Neural cell (in vitro differentiated cells): ENCODE data around the gene ELP4. TPM values are rescaled to one million over a fixed set of nuclear protein-coding genes. Genes with fewer than 3 reads are reported as not detected.

Experiments used
- H2AFZ ChIP-seq: fragments of 200-600, 300-800 bp; sonication (generic), shearing (Covaris generic); 2 replicates; pipeline ENCODE4 v1.6.0; 2014; ENCODE audit warnings: low read depth, mild to moderate bottlenecking, antibody characterized with exemption, low read length, moderate library complexity
- H3F3A ChIP-seq: fragments of 200-600 bp; shearing (Covaris generic); 2 replicates; pipeline ENCODE4 v1.6.1; 2016; ENCODE audit warnings: mild to moderate bottlenecking, moderate library complexity, mixed read lengths, antibody characterized with exemption, low read length; ENCODE audit not compliant: insufficient read depth, poor library complexity, severe bottlenecking
- H3K27ac ChIP-seq: fragments of 200-600, 300-800 bp; sonication (generic), shearing (Covaris generic); 2 replicates; pipeline ENCODE4 v1.5.1; 2014; ENCODE audit warnings: mild to moderate bottlenecking, low read length, moderate library complexity
- H3K27me3 ChIP-seq: fragments of 300-800, 200-600 bp; sonication (generic), shearing (Covaris generic); 2 replicates; pipeline ENCODE4 v1.6.0; 2014; ENCODE audit warnings: mild to moderate bottlenecking, low read depth, low read length, moderate library complexity; ENCODE audit not compliant: insufficient read depth
- H3K36me3 ChIP-seq: fragments of 300-800, 200-600 bp; sonication (generic), shearing (Covaris generic); 2 replicates; pipeline ENCODE4 v1.5.1; 2014; ENCODE audit warnings: mild to moderate bottlenecking, antibody characterized with exemption, low read length, moderate library complexity; ENCODE audit not compliant: insufficient read depth
- H3K4me2 ChIP-seq: fragments of 300-800, 200-600 bp; sonication (generic), shearing (Covaris generic); 2 replicates; pipeline ENCODE4 v1.6.0; 2014; ENCODE audit warnings: mild to moderate bottlenecking, low read length
- H3K4me3 ChIP-seq: fragments of 300-800, 200-600 bp; sonication (generic), shearing (Covaris generic); 2 replicates; pipeline ENCODE4 v1.5.1; 2014; ENCODE audit warnings: mild to moderate bottlenecking, low read length, moderate library complexity
- H3K79me2 ChIP-seq: fragments of 200-600 bp; shearing (Covaris generic); replicated peaks from 2 replicates; pipeline ENCODE4 v1.6.0; 2014; ENCODE audit warnings: mild to moderate bottlenecking, low read length, moderate library complexity; ENCODE audit not compliant: insufficient read depth
- H3K9ac ChIP-seq: fragments of 300-800, 200-600 bp; sonication (generic), shearing (Covaris generic); 2 replicates; pipeline ENCODE4 v1.6.1; 2016; ENCODE audit warnings: mild to moderate bottlenecking, low read length, mixed read lengths
- H3K9me2 ChIP-seq: fragments of 200-600 bp; shearing (Covaris generic); 2 replicates; pipeline ENCODE4 v1.6.1; 2016; ENCODE audit warnings: mild to moderate bottlenecking, low read length, mixed read lengths; ENCODE audit not compliant: insufficient read depth
- H3K9me3 ChIP-seq: fragments of 200-600, 300-800 bp; sonication (generic), shearing (Covaris generic); 2 replicates; pipeline ENCODE4 v1.6.1; 2016; ENCODE audit warnings: mild to moderate bottlenecking, mixed run types, low read length, moderate library complexity, mixed read lengths
- H4K20me1 ChIP-seq: fragments of 200-600 bp; shearing (Covaris generic); 2 replicates; pipeline ENCODE4 v1.6.1; 2016; ENCODE audit warnings: mild to moderate bottlenecking, mixed run types; ENCODE audit not compliant: insufficient read depth
- CTCF ChIP-seq: fragments of 450-650 bp; IDR thresholded peaks from 2 replicates; pipeline ENCODE4 v1.5.1; 2014; ENCODE audit warnings: antibody characterized with exemption, mild to moderate bottlenecking, moderate library complexity; ENCODE audit not compliant: poor library complexity, severe bottlenecking
- EP300 ChIP-seq: fragments of 450-650 bp; conservative IDR thresholded peaks from 2 replicates; pipeline ENCODE4 v1.6.1; 2014; ENCODE audit warnings: antibody characterized with exemption, mild to moderate bottlenecking, moderate library complexity; ENCODE audit not compliant: poor library complexity, severe bottlenecking
- EZH2 ChIP-seq: fragments of 200-600, 300-800 bp; shearing (Covaris generic), sonication (generic); IDR thresholded peaks from 2 replicates; pipeline ENCODE4 v1.6.1; 2014; ENCODE audit warnings: antibody characterized with exemption, low read length, borderline replicate concordance, mild to moderate bottlenecking; ENCODE audit not compliant: insufficient read depth, poor library complexity, severe bottlenecking
- MXI1 ChIP-seq: fragments of 450-650 bp; conservative IDR thresholded peaks from 2 replicates; pipeline ENCODE4 v1.6.1; 2014; ENCODE audit warnings: antibody characterized with exemption, mild to moderate bottlenecking; ENCODE audit not compliant: poor library complexity, severe bottlenecking
- POLR2AphosphoS5 ChIP-seq: IDR thresholded peaks from 2 replicates; pipeline ENCODE4 v1.6.1; 2012
- SMC3 ChIP-seq: fragments of 450-650 bp; conservative IDR thresholded peaks from 2 replicates; pipeline ENCODE4 v1.6.1; 2014; ENCODE audit warnings: antibody characterized with exemption, mild to moderate bottlenecking, moderate library complexity; ENCODE audit not compliant: poor library complexity
- TAF1 ChIP-seq: IDR thresholded peaks from 2 replicates; pipeline ENCODE4 v1.6.1; 2012; ENCODE audit warnings: low read depth
- polyA plus RNA-seq: library from polyadenylated mRNA; depleted of rRNA; stranded (reverse); fragments of >200 nt; gene quantifications from 2 replicates; pipeline ENCODE4 v1.2.3, GENCODE V29; 2014
- TF ChIP-seq, protein P1 (sequence below): IDR thresholded peaks from 2 replicates; pipeline ENCODE4 v1.6.1; 2012; ENCODE audit warnings: borderline replicate concordance

ELP4 gene
- polyA plus RNA-seq, 1 donor from 2014 or later, result 30.4 TPM

DNA sequence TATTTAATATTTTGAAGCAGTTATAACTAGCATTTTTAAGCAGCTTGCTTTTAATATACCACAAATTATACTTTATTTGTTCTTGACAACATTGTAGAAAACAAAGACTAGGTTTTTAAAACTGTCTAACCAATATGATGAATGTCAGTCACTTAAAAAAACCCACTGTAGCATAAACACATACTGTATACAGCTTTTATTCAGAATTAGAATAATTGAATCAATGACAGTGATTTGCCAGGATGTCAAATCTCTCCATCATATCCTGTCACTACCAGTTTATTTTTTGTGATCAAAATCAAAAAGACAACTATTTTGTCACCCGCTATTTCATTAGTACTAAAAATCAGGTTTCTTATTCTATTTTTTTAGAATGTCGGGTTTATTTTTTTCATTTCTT lies 275.0 kb downstream of the ELP4 start:
- no peaks in the 10 kb centered on the region for H3K27me3 ChIP-seq
- no peaks in the 10 kb centered on the region for H3K9me2 ChIP-seq
- H3F3A ChIP-seq, result peaks cover 5% of the 10 kb centered on the region
- no peak overlapping the region for H2AFZ ChIP-seq
- TF ChIP-seq MXI1, result no peak
- TF ChIP-seq POLR2AphosphoS5, result peak; percentile 71
- TF ChIP-seq, protein P1, sequence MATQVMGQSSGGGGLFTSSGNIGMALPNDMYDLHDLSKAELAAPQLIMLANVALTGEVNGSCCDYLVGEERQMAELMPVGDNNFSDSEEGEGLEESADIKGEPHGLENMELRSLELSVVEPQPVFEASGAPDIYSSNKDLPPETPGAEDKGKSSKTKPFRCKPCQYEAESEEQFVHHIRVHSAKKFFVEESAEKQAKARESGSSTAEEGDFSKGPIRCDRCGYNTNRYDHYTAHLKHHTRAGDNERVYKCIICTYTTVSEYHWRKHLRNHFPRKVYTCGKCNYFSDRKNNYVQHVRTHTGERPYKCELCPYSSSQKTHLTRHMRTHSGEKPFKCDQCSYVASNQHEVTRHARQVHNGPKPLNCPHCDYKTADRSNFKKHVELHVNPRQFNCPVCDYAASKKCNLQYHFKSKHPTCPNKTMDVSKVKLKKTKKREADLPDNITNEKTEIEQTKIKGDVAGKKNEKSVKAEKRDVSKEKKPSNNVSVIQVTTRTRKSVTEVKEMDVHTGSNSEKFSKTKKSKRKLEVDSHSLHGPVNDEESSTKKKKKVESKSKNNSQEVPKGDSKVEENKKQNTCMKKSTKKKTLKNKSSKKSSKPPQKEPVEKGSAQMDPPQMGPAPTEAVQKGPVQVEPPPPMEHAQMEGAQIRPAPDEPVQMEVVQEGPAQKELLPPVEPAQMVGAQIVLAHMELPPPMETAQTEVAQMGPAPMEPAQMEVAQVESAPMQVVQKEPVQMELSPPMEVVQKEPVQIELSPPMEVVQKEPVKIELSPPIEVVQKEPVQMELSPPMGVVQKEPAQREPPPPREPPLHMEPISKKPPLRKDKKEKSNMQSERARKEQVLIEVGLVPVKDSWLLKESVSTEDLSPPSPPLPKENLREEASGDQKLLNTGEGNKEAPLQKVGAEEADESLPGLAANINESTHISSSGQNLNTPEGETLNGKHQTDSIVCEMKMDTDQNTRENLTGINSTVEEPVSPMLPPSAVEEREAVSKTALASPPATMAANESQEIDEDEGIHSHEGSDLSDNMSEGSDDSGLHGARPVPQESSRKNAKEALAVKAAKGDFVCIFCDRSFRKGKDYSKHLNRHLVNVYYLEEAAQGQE, result no peak
- TF ChIP-seq SMC3, result no peak
- no peak for TF ChIP-seq CTCF
- TF ChIP-seq EZH2, result no peak
- no peak for TF ChIP-seq TAF1
- peak; percentile 89 for TF ChIP-seq EP300
- H3K4me3 ChIP-seq, result no peak overlapping the region
- H3K27ac ChIP-seq, result no peak overlapping the region
- H3K79me2 ChIP-seq, result no peaks in the 10 kb centered on the region
- no peak overlapping the region for H3K4me2 ChIP-seq
- H4K20me1 ChIP-seq, result no peaks in the 10 kb centered on the region
- H3K9ac ChIP-seq, result no peak overlapping the region
- H3K36me3 ChIP-seq, result no peaks in the 10 kb centered on the region
- no peaks in the 10 kb centered on the region for H3K9me3 ChIP-seq

GRCh38 chr11:31786996-31787685 lies 277.6 kb downstream of the ELP4 start:
- Histone ChIP-seq H3K4me3 (no peak overlapping the region), H3K79me2 (no peaks in the 10 kb centered on the region), H4K20me1 (no peaks in the 10 kb centered on the region), H3K9ac (no peak overlapping the region), H3F3A (peaks cover 5% of the 10 kb centered on the region), H3K4me2 (no peak overlapping the region), H2AFZ (no peak overlapping the region), H3K27ac (no peak overlapping the region), H3K36me3 (peaks cover 6% of the 10 kb centered on the region), H3K27me3 (no peaks in the 10 kb centered on the region), H3K9me2 (no peaks in the 10 kb centered on the region), H3K9me3 (no peaks in the 10 kb centered on the region)
- TF ChIP-seq MXI1, result no peak

DNA sequence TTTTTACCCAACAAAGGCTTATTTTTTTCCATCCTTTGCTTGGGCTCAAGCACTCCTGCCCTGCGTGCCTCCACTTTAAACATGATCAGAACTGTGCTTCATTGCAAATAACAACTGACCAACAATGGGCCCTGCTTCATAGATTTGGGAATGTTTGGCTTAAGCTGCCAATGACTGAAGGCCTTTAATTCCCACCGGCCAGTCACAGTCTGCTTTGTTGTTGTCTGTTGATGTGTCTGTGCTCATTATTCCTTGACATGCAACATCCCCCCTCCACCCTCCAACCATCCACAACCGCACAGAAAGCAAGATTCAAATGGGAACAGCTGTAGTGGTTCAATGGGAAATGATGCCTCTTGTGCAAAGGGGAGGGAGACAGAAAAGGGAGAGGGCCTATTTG lies 278.5 kb downstream of the ELP4 start:
- Histone ChIP-seq H3K9ac (no peak overlapping the region), H3K27ac (no peak overlapping the region), H4K20me1 (no peaks in the 10 kb centered on the region), H3K9me3 (no peaks in the 10 kb centered on the region), H2AFZ (no peak overlapping the region), H3K4me2 (no peak overlapping the region), H3K36me3 (peaks cover 6% of the 10 kb centered on the region), H3K27me3 (no peaks in the 10 kb centered on the region), H3K4me3 (no peak overlapping the region), H3K79me2 (no peaks in the 10 kb centered on the region), H3K9me2 (no peaks in the 10 kb centered on the region), H3F3A (peaks cover 5% of the 10 kb centered on the region)
- TF ChIP-seq EZH2 (no peak), SMC3 (no peak), CTCF (no peak)
